GM19238 (cell line): ENCODE data around the gene AGPAT3.
"Not testable (repeated sequence)": the region's sequence is repeated elsewhere in the genome, so short reads cannot be mapped to it uniquely, and the experiment has no call there.

ENCODE experiments used
- DNase-seq: peaks from one replicate; pipeline ENCODE4 v3.0.0; 2011; ENCODE audit warnings: low spot score; ENCODE audit not compliant: insufficient read length

AGPAT3 gene

DNA sequence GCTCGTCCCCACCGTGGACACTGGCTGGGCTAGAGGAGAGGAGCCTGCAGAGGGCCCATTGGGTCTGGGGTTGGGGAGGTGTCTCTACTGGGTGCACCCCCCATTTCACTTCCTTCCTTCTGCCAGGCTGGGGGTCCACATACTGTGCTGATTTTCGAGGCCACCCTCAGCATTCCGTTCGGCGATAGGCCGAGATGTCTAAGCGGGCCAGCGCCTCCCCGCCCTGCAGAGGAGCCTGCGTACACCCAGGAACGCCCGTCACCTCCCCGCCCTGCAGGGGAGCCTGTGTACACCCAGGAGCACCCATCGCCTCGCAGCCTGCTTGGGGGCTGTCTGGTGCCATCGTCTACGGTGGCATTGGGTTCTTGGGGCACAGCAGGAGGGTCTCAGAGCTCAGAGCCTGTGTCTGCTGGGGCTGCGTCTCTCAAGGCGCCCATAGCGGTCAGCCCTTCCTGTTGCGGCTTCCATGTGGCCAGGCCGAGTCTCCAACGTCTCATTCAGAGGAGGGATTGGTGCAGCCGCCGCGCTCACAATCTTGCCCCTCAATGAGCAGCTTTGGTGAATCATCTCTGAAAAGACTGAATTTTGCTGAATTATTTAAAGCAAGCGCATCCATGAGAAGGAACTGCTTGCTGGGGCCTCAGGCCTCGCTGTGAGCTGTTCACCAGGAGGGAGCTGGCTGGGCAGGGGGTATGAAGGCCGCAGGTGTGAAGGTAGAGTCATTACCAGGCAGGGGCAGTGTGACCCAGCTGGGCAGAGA, 30.7 kb upstream of the AGPAT3 start:
- DNase-seq, result no peak

DNA sequence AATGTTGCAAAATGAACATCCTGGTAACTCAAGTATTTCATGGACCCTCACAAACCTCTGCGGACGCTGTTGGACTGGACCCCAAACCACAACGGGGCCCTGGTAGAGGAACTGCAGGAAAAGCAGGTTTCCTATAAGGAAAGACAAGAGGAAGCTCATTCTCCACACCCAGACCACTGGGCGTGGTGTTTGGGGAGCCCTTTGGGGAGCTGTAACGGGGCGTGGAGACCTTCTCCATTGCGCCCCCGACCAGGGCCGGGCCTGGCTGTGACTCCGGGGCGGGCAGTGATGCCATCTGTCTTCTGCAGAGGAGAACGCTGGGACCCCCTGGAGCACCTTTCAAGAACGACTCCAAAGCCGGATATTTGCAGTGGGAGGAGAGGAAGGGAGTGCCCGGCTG, 30.0 kb upstream of the AGPAT3 start:
- no peak for DNase-seq

DNA sequence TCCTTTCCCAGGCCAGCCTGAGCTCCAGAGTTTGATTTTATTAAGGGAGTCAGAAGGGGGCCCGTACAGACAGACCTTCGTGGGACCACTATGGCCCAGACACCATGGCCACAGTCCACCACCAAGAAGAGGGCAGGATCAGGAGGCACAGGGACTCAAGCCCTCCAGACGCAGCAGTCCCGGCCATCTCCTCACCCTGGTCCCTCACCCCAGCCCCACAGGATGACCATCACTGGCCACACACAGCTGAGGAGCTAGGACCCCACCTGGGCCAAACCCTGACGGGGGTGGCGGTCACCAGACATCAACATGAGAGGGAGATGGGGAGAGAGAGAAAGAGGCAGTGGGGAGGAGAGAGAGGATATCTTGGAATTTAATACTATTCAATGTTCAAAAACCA, 29.2 kb upstream of the AGPAT3 start:
- DNase-seq, result no peak

DNA sequence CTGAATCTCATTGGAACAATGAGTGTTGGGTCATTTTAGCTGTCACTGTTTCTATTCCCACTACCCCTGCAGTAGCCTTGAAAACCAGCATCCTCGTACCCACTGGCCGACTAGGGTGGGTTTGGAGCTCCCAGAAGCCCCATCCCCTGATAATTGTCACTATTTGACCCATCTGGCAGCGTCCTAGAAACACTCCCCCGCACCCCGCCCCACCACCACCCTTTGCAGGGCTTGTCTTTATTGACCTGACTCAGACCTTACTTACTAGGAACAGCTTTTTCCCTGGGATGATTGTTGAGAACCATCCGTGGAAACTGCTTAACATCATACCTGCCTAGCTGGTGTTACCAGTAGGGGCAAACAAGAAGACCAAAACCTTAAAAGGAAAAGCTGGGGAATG, 28.4 kb upstream of the AGPAT3 start:
- DNase-seq, result no peak

DNA sequence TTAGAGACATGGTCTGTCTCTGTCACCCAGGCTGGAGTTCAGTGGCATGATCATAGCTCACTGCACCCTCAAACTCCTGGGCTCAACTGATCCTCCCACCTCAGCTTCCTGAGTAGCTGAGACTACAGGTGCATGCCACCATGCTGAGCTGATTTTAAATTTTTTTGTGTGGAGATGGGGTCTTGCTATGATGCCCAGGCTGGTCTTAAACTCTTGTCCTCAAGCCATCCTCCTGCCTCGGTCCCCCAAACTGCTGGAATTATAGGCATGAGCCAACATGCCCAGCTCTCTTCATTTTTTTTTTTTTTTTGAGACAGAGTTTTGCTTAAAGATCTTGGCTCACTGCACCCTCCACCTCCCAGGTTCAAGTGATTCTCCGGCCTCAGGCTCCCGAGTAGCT, 24.8 kb upstream of the AGPAT3 start:
- no peak for DNase-seq

DNA sequence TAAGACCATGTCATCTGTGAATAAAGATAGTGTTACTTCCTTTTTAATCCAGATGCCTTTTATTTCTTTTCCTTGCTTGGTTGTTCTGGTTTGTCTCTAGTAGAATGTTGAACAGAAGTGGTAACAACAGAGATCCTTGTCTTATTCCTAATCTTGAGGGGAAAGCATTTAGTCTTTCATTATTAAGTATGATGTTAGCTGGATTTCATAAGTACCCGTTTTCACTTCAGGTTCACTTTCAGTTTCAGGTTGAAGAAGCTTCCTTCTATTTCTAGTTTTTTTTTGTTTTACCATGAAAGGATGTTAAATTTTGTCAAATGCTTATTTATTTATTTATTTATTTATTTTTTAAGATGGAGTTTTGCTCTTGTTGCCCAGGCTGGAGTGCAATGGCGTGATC, 22.3 kb upstream of the AGPAT3 start:
- no peak for DNase-seq

DNA sequence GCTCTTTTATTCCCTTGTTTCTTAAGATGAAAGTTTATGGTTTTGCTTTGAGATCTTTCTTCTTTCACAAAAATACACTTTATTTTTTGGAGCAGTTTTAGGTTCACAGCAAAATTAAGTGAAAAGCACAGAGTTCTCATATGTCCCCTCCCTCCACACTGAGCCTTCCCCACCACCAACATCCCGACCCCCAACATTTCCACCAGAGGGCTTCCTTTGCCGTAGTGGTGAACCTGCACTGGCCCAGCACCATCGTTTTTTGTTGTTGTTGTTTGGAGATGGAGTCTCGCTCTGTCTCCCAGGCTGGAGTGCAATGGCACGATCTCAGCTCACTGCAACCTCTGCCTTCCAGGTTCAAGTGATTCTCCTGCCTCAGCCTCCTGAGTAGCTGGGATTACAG, 20.1 kb upstream of the AGPAT3 start:
- DNase-seq, result not testable (repeated sequence)

DNA sequence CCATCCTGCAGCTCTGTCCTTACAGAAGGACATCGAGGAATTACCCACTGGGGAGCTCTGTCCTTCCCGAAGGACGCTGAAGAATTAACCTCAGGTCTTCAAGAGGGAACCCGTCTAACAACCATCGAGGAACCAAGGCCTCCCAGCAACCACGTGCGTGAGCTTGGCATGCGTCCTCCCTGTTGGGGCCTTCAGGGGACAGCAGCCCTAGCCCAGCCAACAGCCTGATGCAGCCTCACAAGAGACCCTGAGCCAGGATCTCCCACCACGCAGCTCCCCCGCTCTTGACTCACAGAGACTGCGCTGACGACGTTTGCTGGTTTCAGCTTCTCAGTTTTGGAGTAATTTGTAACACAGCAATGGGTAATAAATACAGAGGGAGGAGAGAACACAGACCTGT, 19.6 kb upstream of the AGPAT3 start:
- no peak for DNase-seq

DNA sequence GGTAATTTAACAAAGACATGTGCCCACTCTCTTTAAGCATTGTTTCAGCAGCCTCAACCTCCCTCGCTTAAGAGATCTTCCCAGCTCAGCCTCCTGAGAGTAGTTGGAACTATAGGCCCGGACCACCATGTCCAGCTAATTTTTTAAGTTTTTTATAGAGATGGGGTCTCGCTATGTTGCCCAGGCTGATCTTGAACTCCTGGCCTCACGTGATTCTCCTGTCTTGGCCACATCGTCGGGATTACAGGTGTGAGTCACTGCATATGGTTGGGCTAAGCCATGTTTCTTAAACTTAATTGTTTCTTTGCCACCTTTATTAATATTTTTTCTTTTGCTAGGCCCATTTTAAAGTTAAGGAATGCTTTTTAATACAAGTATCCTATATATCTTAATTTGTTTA, 18.6 kb upstream of the AGPAT3 start:
- DNase-seq, result no peak

DNA sequence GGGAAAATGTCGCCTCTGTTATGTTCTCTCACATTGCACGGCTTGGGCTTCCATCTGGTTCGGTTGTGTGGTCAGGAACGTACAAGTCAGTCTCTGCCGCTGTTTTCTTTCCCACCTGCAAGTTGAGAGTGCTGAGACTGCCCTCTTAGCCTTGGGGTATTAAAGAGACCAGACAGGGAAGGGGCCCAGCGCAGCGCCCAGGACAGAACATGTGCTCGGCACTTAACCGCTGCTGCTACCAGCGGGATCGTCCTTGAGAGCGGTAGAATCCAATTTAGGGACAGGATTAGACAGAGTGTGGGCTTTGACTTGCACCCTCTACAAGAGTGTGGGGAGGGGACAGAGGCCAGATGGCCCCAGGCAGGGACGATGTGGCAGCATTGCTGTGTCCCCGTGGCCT, 17.7 kb upstream of the AGPAT3 start:
- no peak for DNase-seq

DNA sequence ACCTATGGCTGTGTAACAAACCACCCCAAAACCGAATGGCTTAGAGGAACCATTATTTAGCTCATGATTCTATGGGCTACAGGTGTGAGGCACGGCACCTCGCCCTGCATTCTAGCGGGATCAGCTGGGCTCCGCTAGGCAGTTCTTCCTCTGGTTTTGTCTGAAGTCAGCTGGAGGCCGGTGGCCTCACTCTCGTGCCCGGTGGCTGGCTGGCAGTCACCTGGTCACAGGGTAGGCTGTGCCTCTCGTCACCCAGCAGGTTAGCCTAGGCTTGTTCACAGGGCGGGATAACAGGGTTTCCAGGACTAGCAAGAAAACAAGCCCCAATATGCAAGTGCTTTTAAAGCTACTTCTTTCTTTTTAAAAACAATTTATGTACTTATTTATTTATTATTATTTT, 16.3 kb upstream of the AGPAT3 start:
- no peak for DNase-seq

DNA sequence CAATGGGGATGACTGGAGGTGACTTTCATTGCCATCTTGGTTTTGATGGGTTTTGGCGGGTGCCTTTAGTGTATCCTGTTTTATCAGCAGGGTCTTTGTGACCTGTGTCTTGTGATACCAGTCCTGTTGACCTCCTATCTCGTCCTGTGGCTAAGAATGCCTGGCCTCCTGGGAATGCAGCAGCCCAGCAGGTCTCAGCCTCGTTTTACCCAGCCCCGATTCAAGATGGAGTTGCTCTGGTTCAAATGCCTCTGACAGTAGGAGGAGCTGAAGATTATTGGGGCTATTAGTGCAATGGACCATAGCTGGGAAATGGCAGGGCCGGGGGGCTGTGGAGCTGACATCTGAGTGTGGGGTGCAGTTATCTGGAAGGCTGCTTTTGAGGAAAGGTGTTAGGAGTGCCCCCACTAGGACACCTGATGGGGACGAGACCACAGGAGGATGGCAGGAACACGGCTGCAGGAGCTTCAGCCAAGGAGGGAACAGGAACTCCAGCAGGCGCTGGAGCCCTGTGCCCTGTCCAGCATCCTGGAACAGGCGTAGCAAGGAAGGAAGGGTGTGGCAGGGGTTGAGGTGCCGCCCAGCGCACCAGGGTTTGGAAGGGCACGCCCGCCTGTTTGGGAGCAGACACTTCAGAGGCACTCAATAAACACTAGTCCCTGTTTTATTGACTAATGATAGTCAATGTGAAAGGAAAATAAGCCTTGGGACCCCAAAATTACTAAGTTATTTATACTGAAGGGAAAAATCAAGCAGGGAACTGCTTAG, 15.3 kb upstream of the AGPAT3 start:
- no peak for DNase-seq

DNA sequence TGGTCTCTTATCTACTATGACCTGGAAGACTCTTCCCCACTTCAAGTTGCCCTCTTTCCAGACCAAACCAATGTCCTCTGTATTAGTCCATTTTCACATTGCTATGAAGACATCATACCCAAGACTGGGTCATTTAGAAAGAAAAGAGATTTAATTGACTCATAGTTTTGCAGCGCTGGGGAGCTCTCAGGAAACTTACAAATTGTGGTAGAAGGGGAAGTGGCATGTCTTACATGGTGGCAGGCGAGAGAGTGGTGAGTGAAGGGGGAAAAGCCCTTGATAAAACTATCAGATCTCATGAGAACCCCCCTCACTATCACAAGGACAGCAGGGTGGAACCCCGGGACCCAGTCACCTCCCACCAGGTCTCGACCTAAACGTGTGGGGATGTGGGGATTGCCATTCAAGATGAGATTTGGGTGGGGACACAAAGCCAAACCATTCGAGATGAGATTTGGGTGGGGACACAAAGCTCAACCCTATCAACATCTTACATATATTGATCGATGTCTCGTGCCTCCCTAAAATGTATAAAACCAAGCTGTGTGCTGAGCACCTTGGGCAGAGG, 14.2 kb upstream of the AGPAT3 start:
- no peak for DNase-seq

DNA sequence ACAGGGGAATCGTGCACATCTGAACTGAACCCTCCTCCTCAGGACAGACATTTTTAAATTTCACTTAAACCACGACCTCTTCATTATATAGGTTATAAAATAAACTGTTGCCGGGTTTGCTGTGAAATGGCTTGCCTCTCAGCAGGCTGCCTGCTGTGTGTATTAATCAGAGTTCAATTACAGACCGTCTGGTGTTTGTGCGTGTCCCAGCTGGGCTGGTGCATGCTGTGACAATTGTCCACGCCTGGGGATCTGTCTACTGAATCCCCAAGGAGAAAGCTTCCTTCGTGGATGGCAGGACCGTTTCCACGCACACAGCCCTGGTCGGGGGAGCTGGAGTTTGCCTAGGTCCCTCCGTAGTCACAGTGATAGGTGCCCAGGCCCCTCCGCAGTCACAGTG, 13.4 kb upstream of the AGPAT3 start:
- DNase-seq, result no peak

DNA sequence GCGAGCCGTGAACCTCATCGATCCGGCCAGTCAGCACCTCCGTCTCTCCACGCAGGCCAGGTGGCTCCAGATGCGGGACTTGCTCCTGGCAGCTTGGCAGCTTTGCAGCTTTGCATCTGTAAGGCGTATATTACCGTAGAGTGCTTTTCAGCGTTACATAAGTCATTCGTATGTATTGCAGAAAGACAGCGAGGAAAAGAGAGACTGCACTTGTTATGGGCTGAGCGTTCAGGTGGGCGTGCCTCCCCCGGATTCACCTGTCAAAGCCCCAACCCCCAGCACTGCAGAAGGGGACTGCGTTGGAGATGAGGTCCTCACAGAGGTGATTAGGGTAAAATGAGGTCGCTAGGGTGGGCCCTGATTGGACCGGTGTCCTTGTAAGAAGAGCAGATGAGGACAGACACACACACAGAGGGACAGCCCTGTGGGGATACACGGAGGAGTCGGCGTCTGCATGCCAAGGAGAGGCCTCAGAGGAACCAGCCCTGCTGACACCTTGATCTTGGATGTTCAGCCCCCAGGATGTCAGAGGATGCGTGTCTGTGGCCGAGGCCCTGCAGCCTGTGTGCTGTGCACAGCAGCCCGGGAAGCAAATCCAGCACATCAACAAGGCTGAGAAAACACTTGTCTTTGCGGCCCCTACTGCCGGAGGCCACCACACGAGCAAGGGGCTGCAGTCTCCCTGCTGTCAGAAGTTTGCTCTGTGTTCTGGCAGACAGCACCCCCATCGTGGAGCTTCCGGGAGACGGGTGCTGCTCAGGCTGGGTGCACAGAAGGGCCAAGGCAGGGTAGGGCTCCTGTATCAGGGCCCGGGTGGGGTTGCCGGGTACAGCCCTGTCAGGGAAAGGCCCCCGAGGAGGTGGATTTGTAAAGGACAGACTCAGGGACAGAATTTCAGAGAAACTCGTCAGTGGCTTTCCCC, 10.9 kb upstream of the AGPAT3 start:
- DNase-seq, result no peak

DNA sequence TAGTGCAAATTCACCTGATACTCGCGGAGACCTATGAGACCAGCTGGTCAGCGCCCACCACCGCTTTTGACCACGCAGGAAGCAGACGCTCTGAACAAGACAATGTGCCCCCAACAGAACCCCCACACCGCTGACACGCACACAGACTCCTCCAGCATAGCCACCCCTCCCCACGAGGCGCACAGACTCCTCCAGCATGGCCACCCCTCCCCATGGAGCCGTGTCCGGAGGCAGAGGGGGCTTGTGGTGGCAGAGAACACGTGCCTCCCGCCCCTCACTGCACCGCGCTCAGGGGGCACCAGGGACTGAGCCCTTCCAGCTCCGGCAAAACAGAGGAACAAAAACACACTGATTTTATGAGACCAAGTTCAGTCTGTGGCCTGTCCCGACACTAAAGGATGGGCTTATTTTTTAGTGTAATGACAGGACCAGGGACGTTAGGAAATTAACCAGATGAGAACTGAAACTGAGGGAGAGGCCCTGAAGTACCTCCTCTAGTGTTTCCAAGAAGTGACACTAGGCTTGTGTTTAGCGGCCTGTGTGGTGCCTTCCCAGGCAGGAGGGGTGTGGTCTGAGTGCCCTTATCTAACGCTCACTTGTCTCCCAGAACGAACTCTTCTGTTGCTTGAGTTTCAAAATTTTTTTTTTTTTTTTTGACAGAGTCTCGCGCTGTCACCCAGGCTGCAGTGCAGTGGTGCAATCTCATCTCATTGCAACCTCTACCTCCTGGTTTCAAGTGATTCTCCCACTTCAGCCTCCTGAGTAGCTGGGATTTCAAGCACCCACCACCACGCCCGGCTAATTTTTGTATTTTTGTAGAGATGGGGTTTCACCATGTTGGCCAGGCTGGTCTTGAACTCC, 10.0 kb upstream of the AGPAT3 start:
- peak; percentile 65 for DNase-seq

DNA sequence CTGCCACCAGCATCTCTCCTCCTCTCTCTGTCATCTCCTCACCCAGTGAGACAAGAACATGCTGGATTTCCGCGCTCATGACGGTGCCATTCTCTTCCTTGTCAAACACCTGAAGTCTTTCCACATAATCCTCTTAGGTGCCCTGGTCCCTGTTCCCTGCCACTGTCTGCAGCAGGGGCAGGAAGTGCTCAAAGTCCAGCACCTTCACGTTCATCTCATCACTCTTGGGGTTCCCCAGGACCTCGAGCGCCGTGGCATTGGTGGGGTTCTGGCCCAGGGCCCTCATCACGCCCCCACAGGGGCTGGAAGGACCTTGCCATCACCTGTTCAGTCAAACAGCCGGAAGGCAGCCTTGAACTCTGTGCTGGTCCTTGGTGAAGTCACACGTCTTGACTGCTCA, 9.1 kb upstream of the AGPAT3 start:
- no peak for DNase-seq

DNA sequence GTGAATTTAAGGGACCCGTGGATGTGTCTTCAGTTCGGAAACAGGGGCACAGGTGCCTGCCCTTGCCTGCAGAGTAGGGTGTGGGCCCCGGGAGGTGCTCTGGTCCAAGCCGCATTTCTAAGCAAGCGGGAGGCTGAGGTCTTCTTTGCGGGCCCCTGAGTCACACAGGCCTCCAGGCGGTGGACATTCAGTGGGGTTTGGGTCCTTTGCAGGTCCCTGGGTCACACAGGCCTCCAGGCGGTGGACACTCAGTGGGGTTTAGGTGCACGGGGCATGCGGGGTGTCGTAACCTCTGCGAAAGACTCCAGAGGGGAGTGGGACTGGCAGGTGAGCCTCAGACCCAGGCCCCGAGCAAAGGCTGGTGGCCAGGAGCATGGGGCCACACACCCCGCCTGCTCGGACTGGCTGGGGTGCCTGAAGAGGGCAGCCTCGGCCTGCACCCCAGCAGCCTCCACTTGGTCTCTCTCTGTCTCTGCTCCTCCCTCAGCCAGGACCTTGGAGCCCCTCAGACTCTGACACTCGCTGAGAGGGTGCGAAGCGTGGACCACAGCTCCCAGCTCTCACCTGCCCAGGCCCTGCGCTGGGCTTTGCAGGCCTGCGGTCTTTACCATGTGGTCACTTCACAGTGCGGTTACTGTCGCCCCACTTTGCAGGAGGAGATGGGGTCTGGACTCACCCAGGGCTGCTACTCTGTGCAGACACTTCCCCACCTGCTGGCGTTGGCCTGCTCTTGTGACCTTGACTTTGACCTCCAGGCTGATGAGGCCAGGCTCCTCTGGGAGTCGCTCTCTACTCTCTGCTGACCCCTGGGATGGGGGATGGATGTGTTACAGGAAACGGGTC, 6.0 kb upstream of the AGPAT3 start:
- no peak for DNase-seq

DNA sequence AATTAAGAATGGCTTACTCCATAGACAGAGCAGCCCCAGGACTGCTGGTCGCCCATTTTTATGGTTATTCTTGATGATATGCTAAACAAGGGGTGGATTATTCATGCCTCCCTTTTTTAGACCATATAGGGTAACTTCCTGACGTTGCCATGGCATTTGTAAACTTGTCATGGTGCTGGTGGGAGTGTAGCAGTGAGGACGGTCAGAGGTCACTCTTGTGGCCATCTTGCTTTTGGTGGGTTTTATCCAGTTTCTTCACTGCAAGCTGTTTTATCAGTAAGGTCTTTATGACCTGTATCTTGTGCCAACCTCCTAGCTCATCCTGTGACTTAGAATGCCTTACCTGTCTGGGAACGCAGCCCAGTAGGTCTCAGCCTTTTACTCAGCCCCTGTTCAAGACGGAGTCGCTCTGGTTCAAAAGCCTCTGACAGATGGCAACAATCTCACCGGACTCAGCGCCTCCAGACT, 5.2 kb upstream of the AGPAT3 start:
- no peak for DNase-seq

DNA sequence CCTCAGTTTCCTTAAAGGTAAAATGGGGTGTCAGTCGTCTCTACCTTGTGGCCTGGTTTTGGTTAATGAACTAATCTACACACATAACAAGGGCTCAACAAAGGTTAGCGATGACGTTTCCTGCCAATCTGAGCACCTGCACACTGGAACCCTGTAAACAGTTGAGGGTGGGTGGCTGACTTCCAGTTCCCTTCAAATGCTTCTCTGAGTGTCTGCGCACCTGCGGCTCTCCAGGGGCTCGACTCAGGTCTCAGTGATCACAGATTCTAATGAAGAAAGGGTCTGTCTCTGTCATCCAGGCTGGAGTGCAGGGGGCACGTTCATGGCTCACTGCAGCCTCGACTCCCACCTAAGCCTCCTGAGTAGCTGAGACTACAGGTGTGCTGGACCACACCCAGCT, 3.3 kb upstream of the AGPAT3 start:
- DNase-seq, result no peak
